Measurements from ENCODE around the gene PIP5K1B. TPM values are rescaled to one million over a fixed set of nuclear protein-coding genes. Genes with fewer than 3 reads are reported as not detected.

The PIP5K1B gene
- polyA plus RNA-seq, 2 donors = 0.14 to 0.35 TPM

DNA sequence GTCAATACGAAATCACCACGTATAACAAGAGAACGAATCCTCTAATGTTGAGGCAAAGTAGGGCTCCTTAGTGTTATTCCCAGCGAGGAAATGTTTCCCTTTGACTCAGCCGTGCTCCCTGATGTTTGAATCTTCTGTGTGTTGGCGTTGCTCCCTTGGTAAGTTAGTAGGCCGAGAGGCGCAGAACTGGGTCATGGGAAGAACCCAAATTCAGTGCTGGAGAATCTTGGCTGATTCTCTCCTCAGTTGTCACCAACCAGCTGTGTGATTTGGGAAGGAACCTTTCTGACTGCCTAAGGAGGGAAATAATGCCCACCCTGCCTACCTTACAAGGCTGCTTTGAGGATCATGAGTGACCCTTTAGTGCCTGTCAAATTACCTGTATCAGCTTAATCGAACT lies 286.4 kb downstream of the PIP5K1B start:
- Histone ChIP-seq H3K27ac (ENCODE audit: low read depth in 2 of 2, low read length in 1 of 2) (no peak overlapping the region), H3K4me1 (ENCODE audit: control insufficient read depth in 2 of 2, insufficient read depth in 2 of 2, low read length in 1 of 2) (no peaks in the 10 kb centered on the region), H3K4me3 (ENCODE audit: low read depth in 1 of 2, low read length in 2 of 2) (no peak overlapping the region), H3K27me3 (ENCODE audit: control insufficient read depth in 1 of 2, insufficient read depth in 2 of 2, low read length in 2 of 2) (no peaks in the 10 kb centered on the region), H3K36me3 (ENCODE audit: control insufficient read depth in 2 of 2, insufficient read depth in 2 of 2, low read length in 1 of 2) (no peaks in the 10 kb centered on the region), H3K9me3 (ENCODE audit: control insufficient read depth in 2 of 2, insufficient read depth in 1 of 2, low read depth in 1 of 2, low read length in 1 of 2) (no peaks in the 10 kb centered on the region)
- 66 to 84% methylated on average over 9 of the region's 9 CpGs for WGBS, 2 donors

DNA sequence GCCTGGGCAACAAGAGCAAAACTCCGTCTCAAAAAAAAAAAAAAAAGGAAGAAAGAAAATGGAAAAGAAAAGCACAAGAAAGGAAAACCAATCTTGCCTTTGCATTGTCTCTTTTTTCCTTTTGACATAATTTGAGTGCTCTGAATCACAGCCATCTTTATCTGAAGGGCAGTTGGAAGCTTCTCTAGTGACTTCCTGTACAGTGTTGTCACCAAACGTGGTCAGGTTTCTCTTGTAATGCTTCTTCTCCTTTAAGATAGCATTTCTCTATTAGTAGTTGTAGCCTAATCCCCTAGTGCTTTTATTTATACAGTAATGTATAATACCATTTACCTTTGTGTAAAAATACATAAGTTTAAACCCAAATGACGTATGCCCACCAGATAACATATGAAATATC lies 290.7 kb downstream of the PIP5K1B start:
- Histone ChIP-seq H3K36me3 (ENCODE audit: control insufficient read depth in 2 of 2, insufficient read depth in 2 of 2, low read length in 1 of 2) (no peaks in the 10 kb centered on the region), H3K27ac (ENCODE audit: low read depth in 2 of 2, low read length in 1 of 2) (no peak overlapping the region), H3K9me3 (ENCODE audit: control insufficient read depth in 2 of 2, insufficient read depth in 1 of 2, low read depth in 1 of 2, low read length in 1 of 2) (no peaks in the 10 kb centered on the region), H3K4me1 (ENCODE audit: control insufficient read depth in 2 of 2, insufficient read depth in 2 of 2, low read length in 1 of 2) (no peaks in the 10 kb centered on the region), H3K4me3 (ENCODE audit: low read depth in 1 of 2, low read length in 2 of 2) (no peak overlapping the region), H3K27me3 (ENCODE audit: control insufficient read depth in 1 of 2, insufficient read depth in 2 of 2, low read length in 2 of 2) (no peaks in the 10 kb centered on the region)
- WGBS, 2 donors = 60 to 71% methylated on average over 2 to 3 of the region's 3 CpGs

GRCh38 chr9:68996462-68996861 lies 291.4 kb downstream of the PIP5K1B start:
- Histone ChIP-seq H3K4me1 (ENCODE audit: control insufficient read depth in 2 of 2, insufficient read depth in 2 of 2, low read length in 1 of 2) (no peaks in the 10 kb centered on the region), H3K27ac (ENCODE audit: low read depth in 2 of 2, low read length in 1 of 2) (no peak overlapping the region), H3K9me3 (ENCODE audit: control insufficient read depth in 2 of 2, insufficient read depth in 1 of 2, low read depth in 1 of 2, low read length in 1 of 2) (no peaks in the 10 kb centered on the region), H3K36me3 (ENCODE audit: control insufficient read depth in 2 of 2, insufficient read depth in 2 of 2, low read length in 1 of 2) (no peaks in the 10 kb centered on the region), H3K4me3 (ENCODE audit: low read depth in 1 of 2, low read length in 2 of 2) (no peak overlapping the region), H3K27me3 (ENCODE audit: control insufficient read depth in 1 of 2, insufficient read depth in 2 of 2, low read length in 2 of 2) (no peaks in the 10 kb centered on the region)
- WGBS, 2 donors = 78% methylated on average over 5 of the region's 5 CpGs

- Histone ChIP-seq H3K9me3 (ENCODE audit: control insufficient read depth in 2 of 2, insufficient read depth in 1 of 2, low read depth in 1 of 2, low read length in 1 of 2) (no peaks in the 10 kb centered on the region), H3K36me3 (ENCODE audit: control insufficient read depth in 2 of 2, insufficient read depth in 2 of 2, low read length in 1 of 2) (no peaks in the 10 kb centered on the region), H3K4me3 (ENCODE audit: low read depth in 1 of 2, low read length in 2 of 2) (no peak overlapping the region), H3K4me1 (ENCODE audit: control insufficient read depth in 2 of 2, insufficient read depth in 2 of 2, low read length in 1 of 2) (no peaks in the 10 kb centered on the region), H3K27me3 (ENCODE audit: control insufficient read depth in 1 of 2, insufficient read depth in 2 of 2, low read length in 2 of 2) (no peaks in the 10 kb centered on the region), H3K27ac (ENCODE audit: low read depth in 2 of 2, low read length in 1 of 2) (no peak overlapping the region)
- 71 to 77% methylated on average over 3 of the region's 3 CpGs for WGBS, 2 donors
Observed at GRCh38 chr9:68997666-68998065, 292.6 kb downstream of the PIP5K1B start.

- no peaks in the 10 kb centered on the region for H3K4me1 ChIP-seq (ENCODE audit: control insufficient read depth in 2 of 2, insufficient read depth in 2 of 2, low read length in 1 of 2)
- H3K27me3 ChIP-seq (ENCODE audit: control insufficient read depth in 1 of 2, insufficient read depth in 2 of 2, low read length in 2 of 2) = no peaks in the 10 kb centered on the region
- no peak overlapping the region for H3K27ac ChIP-seq (ENCODE audit: low read depth in 2 of 2, low read length in 1 of 2)
- no peak overlapping the region for H3K4me3 ChIP-seq (ENCODE audit: low read depth in 1 of 2, low read length in 2 of 2)
- H3K9me3 ChIP-seq (ENCODE audit: control insufficient read depth in 2 of 2, insufficient read depth in 1 of 2, low read depth in 1 of 2, low read length in 1 of 2) = no peaks in the 10 kb centered on the region
- 59 to 64% methylated on average over 4 of the region's 4 CpGs for WGBS, 2 donors
- no peaks in the 10 kb centered on the region for H3K36me3 ChIP-seq (ENCODE audit: control insufficient read depth in 2 of 2, insufficient read depth in 2 of 2, low read length in 1 of 2)
Observed at GRCh38 chr9:68998385-68998784, 293.3 kb downstream of the PIP5K1B start.

GRCh38 chr9:68998812-68999211 lies 293.8 kb downstream of the PIP5K1B start:
- WGBS, 2 donors = 80% methylated on average over 5 of the region's 5 CpGs
- Histone ChIP-seq H3K27ac (ENCODE audit: low read depth in 2 of 2, low read length in 1 of 2) (no peak overlapping the region), H3K4me1 (ENCODE audit: control insufficient read depth in 2 of 2, insufficient read depth in 2 of 2, low read length in 1 of 2) (no peaks in the 10 kb centered on the region), H3K27me3 (ENCODE audit: control insufficient read depth in 1 of 2, insufficient read depth in 2 of 2, low read length in 2 of 2) (no peaks in the 10 kb centered on the region), H3K4me3 (ENCODE audit: low read depth in 1 of 2, low read length in 2 of 2) (no peak overlapping the region), H3K36me3 (ENCODE audit: control insufficient read depth in 2 of 2, insufficient read depth in 2 of 2, low read length in 1 of 2) (no peaks in the 10 kb centered on the region), H3K9me3 (ENCODE audit: control insufficient read depth in 2 of 2, insufficient read depth in 1 of 2, low read depth in 1 of 2, low read length in 1 of 2) (no peaks in the 10 kb centered on the region)

- WGBS, 2 donors = 32 to 38% methylated on average over 10 of the region's 10 CpGs
- Histone ChIP-seq H3K9me3 (ENCODE audit: control insufficient read depth in 2 of 2, insufficient read depth in 1 of 2, low read depth in 1 of 2, low read length in 1 of 2) (no peaks in the 10 kb centered on the region), H3K27me3 (ENCODE audit: control insufficient read depth in 1 of 2, insufficient read depth in 2 of 2, low read length in 2 of 2) (no peaks in the 10 kb centered on the region), H3K27ac (ENCODE audit: low read depth in 2 of 2, low read length in 1 of 2) (no peak overlapping the region), H3K36me3 (ENCODE audit: control insufficient read depth in 2 of 2, insufficient read depth in 2 of 2, low read length in 1 of 2) (no peaks in the 10 kb centered on the region), H3K4me3 (ENCODE audit: low read depth in 1 of 2, low read length in 2 of 2) (no peak overlapping the region), H3K4me1 (ENCODE audit: control insufficient read depth in 2 of 2, insufficient read depth in 2 of 2, low read length in 1 of 2) (no peaks in the 10 kb centered on the region)
Observed at GRCh38 chr9:68999393-69000105, 294.5 kb downstream of the PIP5K1B start.

GRCh38 chr9:69001921-69002320 lies 296.9 kb downstream of the PIP5K1B start:
- no peaks in the 10 kb centered on the region for H3K9me3 ChIP-seq (ENCODE audit: control insufficient read depth in 2 of 2, insufficient read depth in 1 of 2, low read depth in 1 of 2, low read length in 1 of 2)
- WGBS, 2 donors = 66 to 69% methylated on average over 8 of the region's 8 CpGs
- no peak overlapping the region for H3K4me3 ChIP-seq (ENCODE audit: low read depth in 1 of 2, low read length in 2 of 2)
- no peaks in the 10 kb centered on the region for H3K36me3 ChIP-seq (ENCODE audit: control insufficient read depth in 2 of 2, insufficient read depth in 2 of 2, low read length in 1 of 2)
- H3K27me3 ChIP-seq (ENCODE audit: control insufficient read depth in 1 of 2, insufficient read depth in 2 of 2, low read length in 2 of 2) = no peaks in the 10 kb centered on the region
- no peaks in the 10 kb centered on the region for H3K4me1 ChIP-seq (ENCODE audit: control insufficient read depth in 2 of 2, insufficient read depth in 2 of 2, low read length in 1 of 2)
- H3K27ac ChIP-seq (ENCODE audit: low read depth in 2 of 2, low read length in 1 of 2) = no peak overlapping the region

DNA sequence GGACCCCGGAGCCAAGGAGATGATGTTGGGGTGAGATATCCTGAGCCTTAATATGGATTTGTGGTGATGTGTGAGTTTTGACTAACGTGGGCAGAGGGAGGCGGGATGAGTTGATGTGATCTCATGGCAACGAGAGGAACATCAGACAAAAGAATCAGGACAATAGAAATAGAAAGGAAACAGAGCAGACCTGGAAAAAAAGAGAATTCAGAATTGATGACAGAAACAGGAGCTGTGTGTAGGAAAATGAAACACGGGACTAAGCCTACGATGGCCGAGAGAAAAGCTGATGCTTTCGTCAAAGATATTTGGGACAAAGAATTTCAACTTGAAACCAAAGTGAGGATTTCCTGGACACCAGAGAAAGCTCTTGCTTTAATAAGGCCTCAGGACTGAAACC lies 298.0 kb downstream of the PIP5K1B start:
- Histone ChIP-seq H3K36me3 (ENCODE audit: control insufficient read depth in 2 of 2, insufficient read depth in 2 of 2, low read length in 1 of 2) (no peaks in the 10 kb centered on the region), H3K4me1 (ENCODE audit: control insufficient read depth in 2 of 2, insufficient read depth in 2 of 2, low read length in 1 of 2) (no peaks in the 10 kb centered on the region), H3K9me3 (ENCODE audit: control insufficient read depth in 2 of 2, insufficient read depth in 1 of 2, low read depth in 1 of 2, low read length in 1 of 2) (no peaks in the 10 kb centered on the region), H3K27ac (ENCODE audit: low read depth in 2 of 2, low read length in 1 of 2) (no peak overlapping the region), H3K27me3 (ENCODE audit: control insufficient read depth in 1 of 2, insufficient read depth in 2 of 2, low read length in 2 of 2) (no peaks in the 10 kb centered on the region), H3K4me3 (ENCODE audit: low read depth in 1 of 2, low read length in 2 of 2) (no peak overlapping the region)
- 75 to 80% methylated on average over 8 of the region's 8 CpGs for WGBS, 2 donors

DNA sequence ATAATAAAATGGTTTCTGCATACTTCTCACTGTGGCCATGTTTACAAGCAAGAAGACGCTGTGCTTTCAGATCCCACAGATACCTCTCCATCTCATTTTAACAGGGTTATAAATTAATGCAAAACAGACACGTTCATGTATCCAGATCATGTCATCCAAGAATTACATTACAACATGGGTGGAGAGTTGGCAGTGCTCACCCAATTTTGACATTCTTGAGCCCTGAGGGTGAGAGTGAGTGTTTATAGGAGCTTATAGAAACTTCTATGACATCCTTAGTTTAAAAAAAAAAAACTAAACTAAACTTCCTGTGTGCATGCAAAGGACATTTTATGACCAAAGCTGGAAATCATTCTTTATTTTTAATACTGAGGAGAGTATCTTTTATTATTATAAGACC lies 299.8 kb downstream of the PIP5K1B start:
- Histone ChIP-seq H3K4me1 (ENCODE audit: control insufficient read depth in 2 of 2, insufficient read depth in 2 of 2, low read length in 1 of 2) (no peaks in the 10 kb centered on the region), H3K27ac (ENCODE audit: low read depth in 2 of 2, low read length in 1 of 2) (no peak overlapping the region), H3K4me3 (ENCODE audit: low read depth in 1 of 2, low read length in 2 of 2) (no peak overlapping the region), H3K9me3 (ENCODE audit: control insufficient read depth in 2 of 2, insufficient read depth in 1 of 2, low read depth in 1 of 2, low read length in 1 of 2) (no peaks in the 10 kb centered on the region), H3K36me3 (ENCODE audit: control insufficient read depth in 2 of 2, insufficient read depth in 2 of 2, low read length in 1 of 2) (no peaks in the 10 kb centered on the region), H3K27me3 (ENCODE audit: control insufficient read depth in 1 of 2, insufficient read depth in 2 of 2, low read length in 2 of 2) (no peaks in the 10 kb centered on the region)
- WGBS, 2 donors = 26 to 43% methylated on average over 2 of the region's 2 CpGs

All from esophagus (tissue), 2 donors.